Psoas muscle (tissue), 8 donors: ENCODE data around the gene CUX1. TPM values are rescaled to one million over a fixed set of nuclear protein-coding genes. Genes with fewer than 3 reads are reported as not detected.

Experiments
- ATAC-seq, 4 donors: fragments of 200-7000 bp; cut with Tn5 transposase; one replicate each; pipeline ENCODE4 v1.9.1; 2020; ENCODE audit warnings: moderate library complexity in 3 of 4, mild to moderate bottlenecking in 2 of 4
- DNase-seq, 2 donors: peaks; one replicate each; pipeline ENCODE4 v3.0.0-alpha.2; 2020
- H3K27ac ChIP-seq: fragments of 200-600 bp; one replicate; pipeline ENCODE4 v1.8.0; 2022
- H3K27me3 ChIP-seq, 3 donors: fragments of 200-600 bp in 1 of 3; one replicate each; pipeline versions ENCODE4 v1.6.1 to v1.8.0; 2013 to 2022; ENCODE audit warnings: low read length in 2 of 3, mild to moderate bottlenecking in 2 of 3, moderate library complexity in 1 of 3; ENCODE audit not compliant: insufficient read depth in 3 of 3
- H3K36me3 ChIP-seq, 2 donors: fragments of 200-600 bp in 1 of 2; one replicate each; pipeline versions ENCODE4 v1.6.1 to v1.8.0; 2013 to 2022; ENCODE audit warnings: low read depth in 1 of 2, mild to moderate bottlenecking in 1 of 2, moderate library complexity in 1 of 2; ENCODE audit not compliant: insufficient read depth in 1 of 2
- H3K4me1 ChIP-seq: fragments of 200-600 bp; one replicate; pipeline ENCODE4 v1.8.0; 2022
- H3K4me3 ChIP-seq: fragments of 200-600 bp; one replicate; pipeline ENCODE4 v1.8.0; 2022; ENCODE audit warnings: mild to moderate bottlenecking
- H3K9me3 ChIP-seq: fragments of 200-600 bp; one replicate; pipeline ENCODE4 v1.8.0; 2022
- WGBS, 3 donors: extraction: QIAGEN DNeasy Blood & Tissue Kit; methylation state at CpG; one replicate each; pipeline versions ENCODE4 v1.1.6 to v1.1.7; 2013; 5-methylcytosine and 5-hydroxymethylcytosine counted together
- intact Hi-C, 2 donors: fragments of 100-400 bp; cut with DNase I; formaldehyde crosslinking; loops; one replicate each; pipeline versions ENCODE4 v1.11.0 to v1.14.2; 2022
- polyA plus RNA-seq, 3 donors: library from polyadenylated mRNA; stranded (reverse); fragments of 200-250 nt; gene quantifications; one replicate each; pipeline ENCODE4 v1.2.3, GENCODE V29; 2013
- total RNA-seq, 4 donors: library from RNA; stranded (reverse); fragmentation: NEBNext Ultra II Directional in 2 of 4; extraction: Animal tissue kit (Norgen Biotek cat#: 25700) in 2 of 4; gene quantifications; one replicate each; pipeline versions ENCODE4 v1.2.1 to v1.2.4, GENCODE V29; 2021 to 2023
- TF ChIP-seq, protein P1 (sequence below): fragments of 200-600 bp; IDR thresholded peaks from one replicate; pipeline ENCODE4 v1.8.0; 2022; ENCODE audit warnings: antibody characterized with exemption
- donor health status: healthy with polysubstance abuse.
- donor health status: DM: no; HTN: no; CAD: no; lungs with moderate emphysema.
- donor health status: Bipolar disorder and iron deficiency.
- donor health status: healthy.
- donor health status: DM: yes; HTN: yes; CAD: no.
- donor health status: DM: no; HTN: no; CAD: no.
- donor health status: DM: no; HTN: no; CAD: no.
- donor health status: DM: yes; HTN: yes; CAD: no.

The CUX1 gene
- total and polyA plus RNA-seq, 7 donors = 12.5 to 95.6 (median 72.4) TPM

DNA sequence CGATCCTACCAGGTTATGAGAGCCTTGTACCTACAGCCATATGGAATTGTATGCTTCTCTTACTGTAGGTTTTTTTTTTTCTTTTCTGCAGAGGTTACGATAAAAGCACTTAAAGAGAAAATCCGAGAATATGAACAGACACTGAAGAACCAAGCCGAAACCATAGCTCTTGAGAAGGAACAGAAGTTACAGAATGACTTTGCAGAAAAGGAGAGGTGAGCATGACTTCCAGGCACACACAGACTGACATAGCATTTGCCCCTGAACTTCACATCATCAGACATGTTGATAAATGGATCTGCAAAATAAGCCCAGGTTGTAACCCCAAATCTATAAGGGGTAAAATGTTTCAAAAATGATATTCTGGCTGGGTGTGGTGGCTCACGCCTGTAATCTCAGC, 286.8 kb downstream of the CUX1 start:
- Histone ChIP-seq H3K9me3 (no peaks in the 10 kb centered on the region), H3K4me3 (no peak overlapping the region), H3K36me3 (peaks cover 0 to 54% of the 10 kb centered on the region in 2 donors), H3K4me1 (no peaks in the 10 kb centered on the region), H3K27me3 (no peaks in the 10 kb centered on the region), H3K27ac (no peak overlapping the region)
- WGBS, 3 donors = 89 to 97% (median 96%) methylated on average over 5 of the region's 5 CpGs
- TF ChIP-seq, protein P1, sequence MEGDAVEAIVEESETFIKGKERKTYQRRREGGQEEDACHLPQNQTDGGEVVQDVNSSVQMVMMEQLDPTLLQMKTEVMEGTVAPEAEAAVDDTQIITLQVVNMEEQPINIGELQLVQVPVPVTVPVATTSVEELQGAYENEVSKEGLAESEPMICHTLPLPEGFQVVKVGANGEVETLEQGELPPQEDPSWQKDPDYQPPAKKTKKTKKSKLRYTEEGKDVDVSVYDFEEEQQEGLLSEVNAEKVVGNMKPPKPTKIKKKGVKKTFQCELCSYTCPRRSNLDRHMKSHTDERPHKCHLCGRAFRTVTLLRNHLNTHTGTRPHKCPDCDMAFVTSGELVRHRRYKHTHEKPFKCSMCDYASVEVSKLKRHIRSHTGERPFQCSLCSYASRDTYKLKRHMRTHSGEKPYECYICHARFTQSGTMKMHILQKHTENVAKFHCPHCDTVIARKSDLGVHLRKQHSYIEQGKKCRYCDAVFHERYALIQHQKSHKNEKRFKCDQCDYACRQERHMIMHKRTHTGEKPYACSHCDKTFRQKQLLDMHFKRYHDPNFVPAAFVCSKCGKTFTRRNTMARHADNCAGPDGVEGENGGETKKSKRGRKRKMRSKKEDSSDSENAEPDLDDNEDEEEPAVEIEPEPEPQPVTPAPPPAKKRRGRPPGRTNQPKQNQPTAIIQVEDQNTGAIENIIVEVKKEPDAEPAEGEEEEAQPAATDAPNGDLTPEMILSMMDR = no peak
- ATAC-seq (no peak), DNase-seq (no peak)
- intact Hi-C loops = no loop called here

DNA sequence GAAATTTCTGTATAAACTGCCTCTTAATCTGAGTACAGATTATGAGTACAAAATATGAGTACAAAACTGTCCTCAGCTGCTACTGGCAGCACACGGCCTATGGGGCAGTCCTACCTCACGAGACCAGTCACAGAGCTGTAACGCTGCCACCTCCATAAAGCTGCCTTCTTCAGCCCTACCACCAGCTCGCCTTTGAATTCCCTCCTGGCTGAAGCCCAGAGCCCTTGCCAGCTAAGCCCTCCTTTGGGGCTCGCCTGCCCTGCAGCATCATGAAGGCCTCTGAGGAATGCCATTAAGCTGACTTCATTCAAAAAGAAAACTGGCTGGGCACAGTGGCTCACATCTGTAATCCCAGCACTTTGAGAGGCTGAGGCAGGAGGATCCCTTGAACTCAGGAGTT, 289.2 kb downstream of the CUX1 start:
- no peak for DNase-seq
- intact Hi-C loops = no loop called here
- Histone ChIP-seq H3K4me1 (no peaks in the 10 kb centered on the region), H3K9me3 (no peaks in the 10 kb centered on the region), H3K27ac (no peak overlapping the region), H3K4me3 (no peak overlapping the region), H3K27me3 (no peaks in the 10 kb centered on the region), H3K36me3 (peaks cover 0 to 61% of the 10 kb centered on the region in 2 donors)
- 73 to 86% (median 79%) methylated on average over 5 of the region's 5 CpGs for WGBS, 3 donors
- TF ChIP-seq, protein P1 = no peak
- no peak for ATAC-seq

DNA sequence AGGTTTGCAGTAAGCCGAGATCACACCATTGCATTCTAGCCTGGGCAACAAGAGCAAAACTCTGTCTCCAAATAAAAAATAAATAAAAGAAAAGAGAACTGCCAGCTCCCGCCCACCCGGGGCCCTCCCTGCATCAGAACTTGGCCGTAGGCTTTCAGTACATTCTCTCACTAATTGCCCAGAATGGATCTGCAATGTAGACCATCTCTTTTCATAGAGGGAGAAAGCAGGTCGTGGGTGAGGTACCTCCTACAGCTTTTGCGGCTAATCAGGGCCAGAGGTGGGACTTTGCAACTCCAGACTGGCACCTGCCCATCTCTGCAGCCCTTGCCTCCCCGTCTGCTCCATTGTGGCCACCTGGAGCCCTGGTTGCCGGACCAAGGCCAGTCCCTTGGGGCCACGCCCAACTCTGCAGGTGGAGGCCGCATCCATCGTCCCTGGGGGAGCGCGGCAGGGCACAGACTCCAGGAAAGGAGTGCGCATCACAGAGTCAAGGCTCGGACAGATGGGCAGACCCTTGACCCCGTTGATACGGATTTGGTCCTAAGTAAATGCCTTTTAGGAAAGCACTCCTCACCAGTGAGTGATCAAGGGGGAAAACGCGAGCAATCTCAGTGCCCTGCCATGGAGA, 290.2 kb downstream of the CUX1 start:
- intact Hi-C loops = no loop called here
- Histone ChIP-seq H3K36me3 (peaks cover 0 to 59% of the 10 kb centered on the region in 2 donors), H3K4me3 (no peak overlapping the region), H3K9me3 (no peaks in the 10 kb centered on the region), H3K27ac (no peak overlapping the region), H3K27me3 (no peaks in the 10 kb centered on the region), H3K4me1 (no peaks in the 10 kb centered on the region)
- DNase-seq (no peak), ATAC-seq (no peak)
- TF ChIP-seq, protein P1 = no peak
- WGBS, 3 donors = 89 to 93% (median 92%) methylated on average over 19 of the region's 19 CpGs

DNA sequence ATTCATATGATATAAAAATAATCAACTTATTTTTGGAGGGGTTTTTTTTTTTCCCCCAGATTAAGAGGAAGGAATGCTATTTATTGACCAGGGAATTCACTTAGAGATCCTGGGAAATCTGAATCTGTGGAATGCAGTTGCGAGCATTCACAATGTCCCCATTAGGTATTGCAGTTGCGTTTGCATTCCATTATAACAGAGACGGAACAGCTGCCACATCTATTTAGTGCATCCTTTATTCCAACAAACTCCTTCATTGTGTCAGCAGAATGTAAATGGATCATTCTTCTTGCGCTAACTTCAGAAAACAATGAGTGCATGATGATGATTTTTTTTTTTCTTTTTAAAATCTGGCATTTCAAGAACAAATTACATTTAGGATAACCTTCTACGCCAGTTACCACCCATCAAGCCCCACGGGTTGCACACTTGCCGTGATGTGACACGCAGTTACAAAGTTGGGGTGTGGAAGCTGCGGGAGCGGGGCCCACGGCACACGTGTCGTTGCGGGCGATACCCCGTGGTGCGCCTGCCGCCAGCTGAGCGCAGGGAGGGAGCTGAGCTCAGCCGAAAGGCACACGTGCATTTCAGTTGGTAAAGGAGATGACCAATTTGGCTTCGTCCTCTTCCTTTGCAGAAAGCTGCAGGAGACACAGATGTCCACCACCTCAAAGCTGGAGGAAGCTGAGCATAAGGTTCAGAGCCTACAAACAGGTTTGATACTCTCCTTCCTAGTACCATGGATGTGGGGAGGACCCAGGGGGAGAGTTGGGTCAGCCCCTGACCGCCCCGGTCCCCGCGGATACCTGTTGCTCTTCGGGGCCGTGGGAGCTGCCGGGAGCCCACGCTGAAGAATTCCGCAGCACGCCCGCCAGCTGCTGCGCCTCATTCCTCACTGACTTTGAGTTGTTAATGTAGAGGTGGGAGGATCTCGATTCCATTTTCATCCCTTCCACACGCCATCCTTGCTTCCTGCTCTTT, 293.9 kb downstream of the CUX1 start:
- H3K36me3 ChIP-seq = peaks cover 0 to 71% of the 10 kb centered on the region in 2 donors
- H3K9me3 ChIP-seq = no peaks in the 10 kb centered on the region
- TF ChIP-seq, protein P1 = no peak
- H3K27ac ChIP-seq = no peak overlapping the region
- ATAC-seq = peak in 1 of 4 donors; percentile 42
- WGBS, 3 donors = 64 to 73% (median 67%) methylated on average over 36 of the region's 36 CpGs
- no peak for DNase-seq
- H3K27me3 ChIP-seq = no peaks in the 10 kb centered on the region
- intact Hi-C loops = no loop called here
- no peaks in the 10 kb centered on the region for H3K4me1 ChIP-seq
- H3K4me3 ChIP-seq = no peak overlapping the region
